K562 (cell line): ENCODE results near the gene ABCE1. TPM values are rescaled to one million over a fixed set of nuclear protein-coding genes. Genes with fewer than 3 reads are reported as not detected.

ENCODE experiments used
- ATAC-seq: fragments of 200-7000 bp; cut with Tn5 transposase; 3 replicates; pipeline ENCODE4 v1.9.1; 2020; ENCODE audit warnings: moderate library complexity
- BruUV-seq: library from RNA; stranded (reverse); fragments of 400-500 nt; replicated peaks from 2 replicates; lab custom pipeline; 2021; lab: Mats Ljungman, UMichigan
- CTCF ChIA-PET: fragments of 300-600 bp; formaldehyde crosslinking; extraction: SDS; loops from one replicate; lab custom pipeline; 2021; ENCODE audit warnings: low intra/inter-chr PET ratio; lab: Yijun Ruan, JAX
- POLR2A ChIA-PET: fragments of 300-600, 350-650 bp; sonication (Branson Sonifier 250); formaldehyde crosslinking; extraction: SDS; loops from one replicate; lab custom pipeline; 2021; ENCODE audit warnings: antibody characterized with exemption, inconsistent platforms; lab: Yijun Ruan, JAX
- DNase-seq, 4 experiments: peaks; one replicate each; pipeline versions ENCODE4 v3.0.0 to v3.0.0-alpha.2; 2011 to 2018; ENCODE audit warnings: low spot score in 3 of 4, mixed read lengths in 3 of 4; ENCODE audit errors: extremely low read depth in 1 of 4
- FAIRE-seq: peaks from 2 replicates; lab custom pipeline; 2011; peaks lifted over from hg19 to GRCh38; lab: Jason Lieb, UNC
- H2AFZ ChIP-seq: 2 replicates; pipeline ENCODE4 v1.6.0; 2011; ENCODE audit warnings: low read depth, low read length, control low read depth, inconsistent platforms
- H3K27ac ChIP-seq: fragments of 200-600 bp; 3 replicates; pipeline ENCODE4 v1.8.0; 2011; ENCODE audit warnings: low read depth, mild to moderate bottlenecking, control low read depth, inconsistent platforms, low read length, moderate library complexity, mixed read lengths; ENCODE audit errors: extremely low read depth
- H3K27me3 ChIP-seq, 2 experiments: fragments of 300-600 bp in 1 of 2; 2 replicates in 1 of 2; 3 replicates in 1 of 2; pipeline versions ENCODE4 v1.6.0 to v1.8.0; 2011; ENCODE audit warnings: inconsistent platforms in 2 of 2, low read length in 2 of 2, mild to moderate bottlenecking in 1 of 2, mixed read lengths in 1 of 2, moderate library complexity in 1 of 2; ENCODE audit not compliant: control insufficient read depth in 2 of 2, insufficient read depth in 2 of 2
- H3K36me3 ChIP-seq: fragments of 300-600 bp; 3 replicates; pipeline ENCODE4 v1.8.0; 2011; ENCODE audit warnings: mild to moderate bottlenecking, low read length, inconsistent platforms; ENCODE audit not compliant: control insufficient read depth, insufficient read depth
- H3K4me1 ChIP-seq, 2 experiments: fragments of 200-600 bp in 1 of 2; replicated peaks in 1 of 2; 2 replicates in 1 of 2; 3 replicates in 1 of 2; pipeline versions ENCODE4 v1.5.1 to v1.8.0; 2011; ENCODE audit warnings: inconsistent platforms in 2 of 2, low read length in 2 of 2, mild to moderate bottlenecking in 1 of 2, mixed read lengths in 1 of 2, moderate library complexity in 1 of 2; ENCODE audit not compliant: control insufficient read depth in 2 of 2, insufficient read depth in 2 of 2
- H3K4me2 ChIP-seq: 2 replicates; pipeline ENCODE4 v1.6.1; 2011; ENCODE audit warnings: low read length, control low read depth, inconsistent platforms, mixed read lengths; ENCODE audit not compliant: insufficient read depth
- H3K4me3 ChIP-seq: fragments of 200-600 bp; sonication (generic), shearing (Covaris generic); 2 replicates; pipeline ENCODE4 v1.5.1; 2016; ENCODE audit warnings: control low read depth, inconsistent platforms
- H3K79me2 ChIP-seq: fragments of 200-600 bp; 3 replicates; pipeline ENCODE4 v1.8.0; 2011; ENCODE audit warnings: low read length, inconsistent platforms; ENCODE audit not compliant: control insufficient read depth, insufficient read depth
- H3K9ac ChIP-seq, 2 experiments: 2 replicates each; pipeline versions ENCODE4 v1.6.0 to v1.6.1; 2011; ENCODE audit warnings: low read depth in 2 of 2, low read length in 2 of 2, control low read depth in 1 of 2, inconsistent platforms in 1 of 2, mild to moderate bottlenecking in 1 of 2, mixed read lengths in 1 of 2; ENCODE audit not compliant: insufficient read depth in 1 of 2
- H3K9me1 ChIP-seq: one replicate; pipeline ENCODE4 v1.6.0; 2011; ENCODE audit warnings: inconsistent platforms, mild to moderate bottlenecking, low read length, moderate library complexity; ENCODE audit not compliant: control insufficient read depth, insufficient read depth
- H3K9me3 ChIP-seq: replicated peaks from 2 replicates; pipeline ENCODE4 v1.5.1; 2011; ENCODE audit warnings: low read depth, low read length, inconsistent platforms; ENCODE audit not compliant: control insufficient read depth, insufficient read depth
- H4K20me1 ChIP-seq: replicated peaks from 2 replicates; pipeline ENCODE4 v1.6.1; 2011; ENCODE audit warnings: low read length, inconsistent platforms, mixed read lengths; ENCODE audit not compliant: control insufficient read depth, insufficient read depth
- CBFA2T3 ChIP-seq: fragments of 450-650 bp; IDR thresholded peaks from 2 replicates; pipeline ENCODE4 v1.6.1; 2017
- CEBPZ ChIP-seq: fragments of 150-350 bp; IDR thresholded peaks from 2 replicates; pipeline ENCODE4 v1.6.1; 2014; ENCODE audit warnings: low read depth, mild to moderate bottlenecking, low read length, borderline replicate concordance
- DEAF1 ChIP-seq: fragments of 450-650 bp; formaldehyde crosslinking; IDR thresholded peaks from 2 replicates; pipeline ENCODE4 v1.4.0; 2020; ENCODE audit warnings: mild to moderate bottlenecking, moderate library complexity
- DLX4 ChIP-seq: fragments of 250-450 bp; sonication (Bioruptor Pico); IDR thresholded peaks from 2 replicates; pipeline ENCODE4 v1.6.1; 2021; ENCODE audit warnings: mild to moderate bottlenecking
- MXI1 ChIP-seq: IDR thresholded peaks from 2 replicates; pipeline ENCODE4 v1.6.1; 2011; ENCODE audit warnings: low read depth, mild to moderate bottlenecking, improper control_type of control experiment, low read length
- NCOA2 ChIP-seq, 2 experiments: fragments of 450-650 bp; IDR thresholded peaks; 2 replicates each; pipeline ENCODE4 v1.6.1; 2018; ENCODE audit warnings: mild to moderate bottlenecking in 2 of 2, moderate library complexity in 1 of 2; ENCODE audit not compliant: partially characterized antibody in 2 of 2
- SMARCA4 ChIP-seq: fragments of 450-650 bp; IDR thresholded peaks from 2 replicates; pipeline ENCODE4 v1.6.1; 2016
- SPI1 ChIP-seq: IDR thresholded peaks from 2 replicates; pipeline ENCODE4 v1.6.1; 2011; ENCODE audit warnings: low read depth, low read length, control low read depth, borderline replicate concordance
- ZNF347 ChIP-seq: fragments of 450-650 bp; formaldehyde crosslinking; IDR thresholded peaks from 2 replicates; pipeline ENCODE4 v1.4.0; 2020; ENCODE audit warnings: low read depth, mild to moderate bottlenecking, moderate library complexity
- WGBS: fragments of 100-300 bp; shearing (Covaris generic); methylation state at CpG from one replicate; pipeline ENCODE4 v1.1.6; 2016; ENCODE audit warnings: low coverage, mixed read lengths; ENCODE audit not compliant: insufficient coverage; ENCODE audit errors: missing lambda C conversion rate; 5-methylcytosine and 5-hydroxymethylcytosine counted together
- in situ Hi-C: fragments of 300-500 bp; cut with MboI; formaldehyde crosslinking; loops from 4 replicates; pipeline ENCODE4 v1.15.0; 2018; ENCODE audit warnings: inconsistent platforms, mixed read lengths
- intact Hi-C: fragments of 100-400 bp; cut with micrococcal nuclease; formaldehyde crosslinking; loops from 2 replicates; pipeline ENCODE4 v1.14.2; 2022
- polyA plus RNA-seq, 8 experiments: library from polyadenylated mRNA; depleted of rRNA in 4 of 8; stranded (reverse) in 5 of 8; unstranded in 3 of 8; fragments of >200 nt; fragmentation: Nextera tagmentation in 2 of 8; fragmentation: Illumina TruSeq in 1 of 8; extraction: Ambion mirVana in 2 of 8; extraction: Trizol in 1 of 8; gene quantifications; 2 replicates each; pipeline versions ENCODE4 v1.2.1 to v1.2.3, GENCODE V29; 2011 to 2014; ENCODE audit warnings: inconsistent platforms in 1 of 8, missing spikeins in 1 of 8
- total RNA-seq, 7 experiments: library from RNA; depleted of rRNA in 6 of 7; stranded (reverse); fragments of >200 nt in 6 of 7; fragmentation: Illumina TruSeq in 2 of 7; extraction: Trizol in 2 of 7; gene quantifications; 2 replicates each; pipeline versions ENCODE4 v1.2.1 to v1.2.3, GENCODE V29; 2011 to 2021; ENCODE audit warnings: low replicate concordance in 1 of 7

Gene ABCE1
- total and polyA plus RNA-seq, 9 of the 15 experiments (the other 6 are each of a cell fraction or from before 2014, with no cell fraction given), result 134 to 256 (median 169) TPM

GRCh38 chr4:145099653-145100052, 1.5 kb downstream of the ABCE1 start:
- CTCF ChIA-PET, result no interaction called here
- Histone ChIP-seq H3K4me1 (peaks cover 15 to 19% of the 10 kb centered on the region in 2 experiments; a peak in 3 of 5 replicates), H2AFZ (no peak overlapping the region), H4K20me1 (peaks cover 14% of the 10 kb centered on the region; the same call in 1 of the 2 replicates), H3K9me3 (no peaks in the 10 kb centered on the region), H3K9me1 (no peaks in the 10 kb centered on the region), H3K79me2 (peaks cover 100% of the 10 kb centered on the region), H3K27ac (peak overlapping the region; percentile 99; the same call in 2 of the 3 replicates), H3K36me3 (peaks cover 63% of the 10 kb centered on the region)
- no TSS peak for BruUV-seq
- no peak for FAIRE-seq
- TF ChIP-seq DLX4 (no peak), SPI1 (peak; percentile 90), SMARCA4 (0 out of 2 replicates have a peak, but pooled peaks have one; percentile 10)
- TF ChIP-seq, all 486 proteins: peak for 2
- 0% methylated on average over 5 of the region's 5 CpGs for WGBS
- ATAC-seq (no peak), DNase-seq (no peak)
- intact Hi-C loops, result loop anchor here (2.0 kb wide), 1 partner anchor 79 kb away; no protein-coding TSS in a partner anchor
- in situ Hi-C loops, result no loop called here
- POLR2A ChIA-PET, result interaction anchor here (1.3 to 2.2 kb wide), 2 partner anchors 13 to 16 kb away, joined by 4 to 10 read pairs; no protein-coding TSS in a partner anchor
- Histone ChIP-seq H3K4me2 (peak overlapping the region; percentile 99), H3K4me3 (peak overlapping the region; percentile 90), H3K27me3 (no peaks in the 10 kb centered on the region), H3K9ac (peak overlapping the region in 1 of 2 experiments; percentile 97; a peak in 3 of 4 replicates)

DNA sequence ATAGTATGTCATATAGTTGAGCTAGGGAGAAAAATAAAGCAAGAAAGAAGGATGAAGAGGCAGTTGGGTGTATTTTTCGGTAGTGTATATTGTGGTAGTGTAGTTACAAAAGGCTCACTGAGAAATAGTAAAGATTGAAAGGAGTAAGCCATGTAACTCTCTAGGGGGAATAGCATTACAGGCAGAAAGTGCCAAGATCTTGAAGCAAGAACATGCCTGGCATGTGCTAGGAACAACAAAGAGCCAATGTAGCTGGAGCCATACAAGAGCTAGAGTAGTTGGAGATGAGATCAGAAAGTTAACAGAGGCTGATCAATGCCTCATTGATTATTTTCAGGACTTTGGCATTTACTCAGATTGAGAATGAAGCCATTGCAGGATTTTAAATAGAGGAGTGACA, 3.0 kb downstream of the ABCE1 start:
- ATAC-seq (no peak), FAIRE-seq (no peak), DNase-seq (no peak)
- in situ Hi-C loops (no loop called here), intact Hi-C loops (no loop called here)
- Histone ChIP-seq H3K4me1 (peaks cover 15 to 19% of the 10 kb centered on the region in 2 experiments; a peak in 3 of 5 replicates), H3K27ac (0 out of 3 replicates have a peak overlapping the region, but pooled peaks have one; percentile 9), H3K4me3 (no peak overlapping the region), H3K36me3 (peaks cover 64% of the 10 kb centered on the region), H3K9me1 (no peaks in the 10 kb centered on the region), H4K20me1 (peaks cover 14% of the 10 kb centered on the region; the same call in 1 of the 2 replicates), H3K79me2 (peaks cover 91% of the 10 kb centered on the region), H2AFZ (no peak overlapping the region), H3K9ac (no peak overlapping the region), H3K4me2 (peak overlapping the region; percentile 43), H3K9me3 (no peaks in the 10 kb centered on the region), H3K27me3 (no peaks in the 10 kb centered on the region)
- ChIA-PET CTCF (no interaction called here), POLR2A (interaction anchor here (0.6 to 1.3 kb wide), 2 partner anchors 74 to 1844 kb away, joined by 3 to 4 read pairs; no protein-coding TSS in a partner anchor)
- BruUV-seq, result no TSS peak
- WGBS, result 50% methylated on average over 1 of the region's 1 CpG
- TF ChIP-seq DEAF1, result no peak
- TF ChIP-seq CBFA2T3, result no peak
- TF ChIP-seq CEBPZ, result no peak
- no peak for TF ChIP-seq NCOA2 (IDR thresholded peaks at IDR 0.05; ENCODE audit: partially characterized antibody in 2 of 2)
- no peak for TF ChIP-seq ZNF347
- no peak for TF ChIP-seq MXI1
